Tibial nerve (tissue), 3 donors: ENCODE results near the gene CDH22.

Experiments used
- POLR2A ChIP-seq, 2 donors: fragments of 450-650 bp; IDR thresholded peaks; one replicate each; pipeline ENCODE4 v1.6.1; 2017; ENCODE audit warnings: antibody characterized with exemption in 2 of 2, mild to moderate bottlenecking in 2 of 2, moderate library complexity in 2 of 2
- TF ChIP-seq, protein P1 (sequence below), 5 experiments: fragments of 200-600 bp in 3 of 5; fragments of 450-650 bp in 2 of 5; sonication (generic) in 3 of 5; IDR thresholded peaks; one replicate each; pipeline ENCODE4 v1.5.1; 2016 to 2019; ENCODE audit warnings: antibody characterized with exemption in 5 of 5, mild to moderate bottlenecking in 3 of 5, moderate library complexity in 2 of 5

DNA sequence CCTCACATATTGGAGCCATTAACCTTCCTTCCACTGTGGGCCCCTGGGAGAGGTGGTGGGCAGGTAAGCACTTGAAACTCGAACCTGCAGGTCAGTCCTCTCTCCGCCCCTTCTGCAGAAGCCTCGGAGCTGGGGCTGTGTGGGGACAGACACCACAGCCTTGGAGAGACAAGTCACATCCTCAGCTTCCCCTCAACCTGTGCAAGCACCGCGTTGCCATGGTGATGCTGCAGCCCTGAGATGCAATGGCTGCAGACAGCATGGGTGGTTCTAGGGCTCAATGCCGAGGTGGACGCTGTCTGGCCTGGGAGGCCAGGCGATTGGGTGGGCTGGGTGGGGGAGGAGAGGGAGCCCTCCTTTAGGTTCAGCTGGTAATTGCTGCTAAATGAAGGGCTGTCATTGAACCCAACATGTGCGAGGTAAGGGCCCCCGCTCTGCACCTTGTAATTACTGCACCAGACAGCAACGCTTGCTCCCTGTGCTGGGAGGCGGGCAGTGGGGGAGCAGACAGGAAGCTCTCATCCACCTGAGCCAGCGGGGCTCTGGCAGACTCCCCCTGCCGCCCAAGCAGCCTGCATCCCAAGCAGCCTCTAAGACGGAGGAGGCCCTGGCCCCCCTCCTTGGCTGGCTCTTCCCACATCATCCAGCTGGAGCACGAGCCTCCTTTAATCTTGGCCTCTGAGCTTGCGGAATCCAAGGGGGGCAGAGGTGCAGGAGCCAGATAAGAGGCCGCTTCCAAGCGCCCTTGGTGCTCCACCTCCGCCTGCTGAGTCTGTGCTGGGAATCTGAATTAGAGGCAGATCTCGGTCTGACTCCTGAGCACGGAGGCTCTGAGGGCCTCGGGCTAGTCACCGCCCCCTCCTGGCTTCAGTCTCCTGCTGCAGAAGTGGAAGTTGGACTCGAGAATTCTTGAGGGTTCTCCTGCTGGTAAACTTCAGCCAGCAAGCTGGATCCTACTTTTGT lies 39.8 kb upstream of the CDH22 start:
- TF ChIP-seq POLR2A (IDR thresholded peaks at IDR 0.05) = no peak
- TF ChIP-seq, protein P1, sequence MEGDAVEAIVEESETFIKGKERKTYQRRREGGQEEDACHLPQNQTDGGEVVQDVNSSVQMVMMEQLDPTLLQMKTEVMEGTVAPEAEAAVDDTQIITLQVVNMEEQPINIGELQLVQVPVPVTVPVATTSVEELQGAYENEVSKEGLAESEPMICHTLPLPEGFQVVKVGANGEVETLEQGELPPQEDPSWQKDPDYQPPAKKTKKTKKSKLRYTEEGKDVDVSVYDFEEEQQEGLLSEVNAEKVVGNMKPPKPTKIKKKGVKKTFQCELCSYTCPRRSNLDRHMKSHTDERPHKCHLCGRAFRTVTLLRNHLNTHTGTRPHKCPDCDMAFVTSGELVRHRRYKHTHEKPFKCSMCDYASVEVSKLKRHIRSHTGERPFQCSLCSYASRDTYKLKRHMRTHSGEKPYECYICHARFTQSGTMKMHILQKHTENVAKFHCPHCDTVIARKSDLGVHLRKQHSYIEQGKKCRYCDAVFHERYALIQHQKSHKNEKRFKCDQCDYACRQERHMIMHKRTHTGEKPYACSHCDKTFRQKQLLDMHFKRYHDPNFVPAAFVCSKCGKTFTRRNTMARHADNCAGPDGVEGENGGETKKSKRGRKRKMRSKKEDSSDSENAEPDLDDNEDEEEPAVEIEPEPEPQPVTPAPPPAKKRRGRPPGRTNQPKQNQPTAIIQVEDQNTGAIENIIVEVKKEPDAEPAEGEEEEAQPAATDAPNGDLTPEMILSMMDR (IDR thresholded peaks at IDR 0.05) = no peak
